Mesothelial cell of epicardium (in vitro differentiated cells): ENCODE data around the gene CNNM4. TPM values are rescaled to one million over a fixed set of nuclear protein-coding genes. Genes with fewer than 3 reads are reported as not detected.

ENCODE experiments used
- DNase-seq, 2 experiments: peaks; one replicate each; pipeline ENCODE4 v3.0.0; 2021; ENCODE audit warnings: low spot score in 2 of 2; ENCODE audit not compliant: unreplicated experiment in 2 of 2
- H3K27ac Mint-ChIP-seq: 2 replicates; pipeline ENCODE4 v1.8.0; 2021; ENCODE audit warnings: mixed read lengths
- H3K27me3 Mint-ChIP-seq: 2 replicates; pipeline ENCODE4 v1.8.0; 2021; ENCODE audit warnings: low read depth, mixed read lengths
- H3K36me3 Mint-ChIP-seq: 2 replicates; pipeline ENCODE4 v1.8.0; 2021; ENCODE audit warnings: mixed read lengths
- H3K4me1 Mint-ChIP-seq: 2 replicates; pipeline ENCODE4 v1.8.0; 2021; ENCODE audit warnings: mixed read lengths
- H3K4me3 Mint-ChIP-seq: 2 replicates; pipeline ENCODE4 v1.8.0; 2021; ENCODE audit warnings: mild to moderate bottlenecking, moderate library complexity, mixed read lengths
- H3K9me3 Mint-ChIP-seq: 2 replicates; pipeline ENCODE4 v1.8.0; 2021; ENCODE audit warnings: mixed read lengths
- CTCF ChIP-seq: fragments of 200-600 bp; sonication (generic); IDR thresholded peaks from one replicate; pipeline ENCODE4 v1.5.0; 2021; ENCODE audit warnings: antibody characterized with exemption; ENCODE audit not compliant: unreplicated experiment
- total RNA-seq: library from RNA; stranded (reverse); gene quantifications from 3 replicates; pipeline ENCODE4 v1.2.1, GENCODE V29; 2021

Gene CNNM4
- total RNA-seq, 1 donor from 2014 or later: 20.0 TPM

DNA sequence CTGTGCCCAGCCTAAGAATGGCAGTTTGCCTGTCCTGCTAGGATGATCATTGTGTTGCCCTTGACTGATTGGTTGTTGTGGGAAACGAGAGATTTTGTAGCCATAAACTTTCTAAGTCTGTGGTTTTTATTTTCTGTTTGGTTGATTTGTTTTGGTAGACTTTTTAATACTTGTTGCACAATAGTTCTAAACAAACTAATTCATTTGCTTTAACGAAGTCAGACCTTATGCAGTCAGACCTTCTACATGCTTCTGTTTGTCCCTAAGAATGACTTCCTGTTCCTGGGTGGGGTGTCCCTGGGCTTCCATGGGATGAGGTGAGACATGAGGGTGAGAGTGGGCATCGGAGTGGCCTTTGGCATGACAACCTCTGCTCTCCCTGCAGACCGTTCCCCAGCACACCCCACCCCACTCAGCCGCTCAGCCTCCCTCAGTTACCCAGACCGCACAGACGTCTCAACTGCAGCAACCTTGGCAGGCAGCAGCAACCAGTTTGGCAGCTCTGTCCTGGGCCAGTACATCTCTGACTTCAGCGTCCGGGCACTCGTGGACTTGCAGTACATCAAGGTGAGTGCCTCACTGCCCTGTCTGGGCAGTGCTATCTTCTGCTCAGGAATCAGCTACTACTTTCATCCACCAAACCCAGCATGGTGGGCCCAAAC lies 47.6 kb downstream of the CNNM4 start:
- DNase-seq: no peak
- Mint-ChIP-seq H3K9me3 (no peaks in the 10 kb centered on the region), H3K27me3 (no peaks in the 10 kb centered on the region), H3K4me1 (no peaks in the 10 kb centered on the region), H3K4me3 (no peak overlapping the region), H3K27ac (no peak overlapping the region), H3K36me3 (peaks cover 24% of the 10 kb centered on the region)
- no peak for TF ChIP-seq CTCF

DNA sequence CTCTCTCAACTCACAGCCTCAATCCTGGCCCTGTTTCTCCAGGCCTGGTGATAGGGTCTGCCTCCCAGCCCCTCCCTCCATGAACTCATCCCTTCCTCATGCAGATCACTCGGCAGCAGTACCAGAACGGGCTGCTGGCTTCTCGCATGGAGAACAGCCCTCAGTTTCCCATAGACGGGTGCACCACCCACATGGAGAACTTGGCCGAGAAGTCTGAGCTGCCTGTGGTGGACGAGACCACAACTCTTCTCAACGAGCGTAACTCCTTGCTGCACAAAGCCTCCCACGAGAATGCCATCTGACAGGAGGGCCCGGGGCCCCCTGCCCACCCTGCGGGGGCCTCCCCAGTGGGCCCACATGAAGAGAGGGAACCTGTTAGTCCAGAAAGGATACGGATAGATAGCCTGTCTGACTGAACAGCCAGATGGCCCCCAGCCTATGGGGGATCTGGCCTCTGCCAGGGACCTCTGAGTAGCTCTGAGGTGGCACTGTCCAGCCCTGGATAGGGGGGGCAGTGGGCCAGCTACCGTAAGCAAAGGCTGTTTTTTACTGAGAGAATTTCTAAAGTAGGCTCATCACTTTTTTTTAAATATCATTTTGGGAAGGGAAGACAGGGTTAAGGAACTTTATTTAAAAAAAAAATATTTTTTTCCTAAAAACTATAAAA lies 48.6 kb downstream of the CNNM4 start:
- H3K4me1 Mint-ChIP-seq: no peaks in the 10 kb centered on the region
- TF ChIP-seq CTCF: no peak
- H3K36me3 Mint-ChIP-seq: peaks cover 22% of the 10 kb centered on the region
- no peak overlapping the region for H3K4me3 Mint-ChIP-seq
- no peak for DNase-seq
- no peaks in the 10 kb centered on the region for H3K9me3 Mint-ChIP-seq
- no peaks in the 10 kb centered on the region for H3K27me3 Mint-ChIP-seq
- H3K27ac Mint-ChIP-seq: no peak overlapping the region

GRCh38 chr2:96809951-96810782 lies 49.5 kb downstream of the CNNM4 start:
- Mint-ChIP-seq H3K27ac (no peak overlapping the region), H3K4me1 (peaks cover 4% of the 10 kb centered on the region), H3K27me3 (no peaks in the 10 kb centered on the region), H3K36me3 (peaks cover 20% of the 10 kb centered on the region), H3K9me3 (no peaks in the 10 kb centered on the region), H3K4me3 (no peak overlapping the region)
- TF ChIP-seq CTCF: no peak
- DNase-seq: no peak

GRCh38 chr2:96810783-96811192 lies 50.1 kb downstream of the CNNM4 start:
- no peaks in the 10 kb centered on the region for H3K9me3 Mint-ChIP-seq
- TF ChIP-seq CTCF: no peak
- H3K4me3 Mint-ChIP-seq: no peak overlapping the region
- H3K36me3 Mint-ChIP-seq: peaks cover 20% of the 10 kb centered on the region
- H3K27ac Mint-ChIP-seq: no peak overlapping the region
- H3K27me3 Mint-ChIP-seq: no peaks in the 10 kb centered on the region
- H3K4me1 Mint-ChIP-seq: peaks cover 9% of the 10 kb centered on the region
- no peak for DNase-seq

DNA sequence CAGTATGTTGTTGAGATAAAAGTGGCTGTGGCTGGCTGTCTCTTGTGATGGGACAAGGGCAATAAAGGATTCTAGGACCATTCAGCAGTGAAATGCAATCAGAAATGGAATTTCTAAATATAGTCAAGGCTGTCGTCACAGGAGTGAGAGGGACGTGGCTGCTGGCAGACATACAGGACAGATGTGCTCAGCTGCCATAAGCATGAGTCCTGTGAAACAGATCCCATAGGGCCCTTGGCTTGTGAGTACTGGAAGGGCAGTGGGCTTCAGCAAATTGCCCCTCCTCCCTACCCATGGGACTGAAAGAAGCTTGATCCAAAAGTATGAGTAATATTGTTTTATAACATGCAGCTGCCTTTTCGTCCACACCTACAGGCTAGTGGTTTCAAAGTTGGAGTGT lies 51.2 kb downstream of the CNNM4 start:
- Mint-ChIP-seq H3K4me3 (no peak overlapping the region), H3K36me3 (peaks cover 14% of the 10 kb centered on the region)
- DNase-seq: no peak

More for the DNA sequence above, 51.2 kb downstream of the CNNM4 start:
- no peaks in the 10 kb centered on the region for H3K9me3 Mint-ChIP-seq
- H3K4me1 Mint-ChIP-seq: peaks cover 9% of the 10 kb centered on the region
- H3K27ac Mint-ChIP-seq: no peak overlapping the region
- TF ChIP-seq CTCF: no peak
- no peaks in the 10 kb centered on the region for H3K27me3 Mint-ChIP-seq
